GM15510 (cell line): Measurements from ENCODE around the gene CTXN1.

ENCODE experiments used
- POLR2A ChIP-seq: IDR thresholded peaks from 3 replicates; pipeline ENCODE4 v1.6.1; 2011; ENCODE audit warnings: borderline replicate concordance; ENCODE audit not compliant: insufficient read length; ENCODE audit errors: extremely low read depth

CTXN1 gene

DNA sequence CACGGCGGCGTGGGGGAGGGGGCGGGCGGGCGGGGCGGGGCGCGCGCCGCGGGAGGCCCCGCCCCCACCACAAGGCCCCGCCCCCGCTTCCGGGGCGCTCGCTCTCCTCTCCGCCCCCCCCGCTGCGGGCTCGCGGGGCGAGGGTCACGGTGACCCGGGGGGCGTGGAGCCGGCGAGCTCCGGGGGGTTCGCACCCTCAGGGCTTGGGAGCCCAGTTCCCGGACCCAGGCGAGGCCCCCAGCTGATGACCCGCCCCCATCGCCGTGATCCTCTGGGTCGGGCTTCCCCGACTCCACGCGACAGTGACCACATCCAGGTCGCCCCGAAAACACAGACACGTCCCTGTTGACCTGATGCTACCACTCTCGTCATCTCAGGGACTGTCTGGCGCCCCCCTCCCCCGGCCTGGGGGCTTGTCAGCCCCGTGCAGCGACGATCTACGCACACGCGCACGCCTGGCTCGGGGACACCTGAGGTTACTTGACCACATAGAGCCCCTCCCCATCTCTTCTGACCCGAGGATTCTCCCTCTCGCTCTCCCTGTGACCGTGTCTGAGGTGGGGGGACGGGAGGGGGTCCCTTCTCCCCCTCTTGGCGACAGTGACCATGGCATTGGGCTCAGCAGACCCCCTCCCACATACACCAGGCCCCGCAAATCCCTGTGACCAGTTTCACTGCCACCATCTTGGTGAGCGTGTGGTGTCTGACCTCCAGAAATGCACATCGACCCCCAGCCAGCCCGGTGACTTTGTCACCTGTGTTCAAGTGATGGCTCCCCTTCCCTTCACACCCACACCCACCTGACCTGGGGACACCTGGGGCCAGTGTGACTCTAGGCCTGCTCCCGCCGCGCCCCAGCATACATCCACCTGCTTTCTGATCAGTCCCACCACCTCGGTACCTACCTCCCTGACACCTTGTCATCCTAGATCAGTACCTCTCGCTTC lies 21.6 kb downstream of the CTXN1 start:
- no peak for TF ChIP-seq POLR2A

DNA sequence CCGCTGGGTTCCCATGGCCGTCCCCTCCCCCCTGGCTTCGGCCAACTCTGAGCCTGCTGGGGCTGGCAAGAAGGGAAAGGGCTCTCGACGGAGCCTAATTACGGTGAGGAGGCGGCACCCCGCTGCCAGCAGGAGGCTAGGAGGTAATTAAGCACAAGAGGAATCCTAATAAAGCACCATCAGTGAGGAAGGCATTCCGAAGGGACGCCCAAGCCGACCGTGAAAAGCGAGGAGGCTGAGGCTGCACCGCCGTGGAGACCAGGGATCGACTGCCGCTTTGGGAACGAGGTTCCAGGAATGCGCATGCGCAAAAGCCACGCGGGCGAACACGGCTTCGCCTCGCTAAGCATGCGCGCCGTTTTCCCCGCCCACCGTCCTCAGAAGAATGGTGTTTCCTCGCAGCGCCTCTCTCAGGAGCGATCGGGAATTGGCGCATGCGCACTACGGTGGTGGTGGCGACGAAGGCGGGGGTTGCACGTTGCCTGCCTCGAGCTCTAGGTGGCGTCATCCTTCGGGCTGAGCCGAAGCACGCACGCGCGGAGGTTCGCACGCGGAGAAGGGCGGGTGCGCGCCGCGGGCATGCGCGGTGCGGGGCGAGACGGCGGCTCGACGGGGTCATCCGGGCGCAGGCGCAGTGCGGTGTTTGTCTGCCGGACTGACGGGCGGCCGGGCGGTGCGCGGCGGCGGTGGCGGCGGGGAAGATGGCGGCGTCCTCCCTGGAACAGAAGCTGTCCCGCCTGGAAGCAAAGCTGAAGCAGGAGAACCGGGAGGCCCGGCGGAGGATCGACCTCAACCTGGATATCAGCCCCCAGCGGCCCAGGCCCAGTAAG lies 22.5 kb downstream of the CTXN1 start, which contains the start of gene MAP2K7:
TSS of gene MAP2K7 (plus strand) at position 634 of the 830 bp plus-strand sequence. CDS start at position 702, 68 bp downstream.
- TF ChIP-seq POLR2A: peak; percentile 88

- no peak for TF ChIP-seq POLR2A
Observed at GRCh38 chr19:7902796-7903243, 23.1 kb downstream of the CTXN1 start.

DNA sequence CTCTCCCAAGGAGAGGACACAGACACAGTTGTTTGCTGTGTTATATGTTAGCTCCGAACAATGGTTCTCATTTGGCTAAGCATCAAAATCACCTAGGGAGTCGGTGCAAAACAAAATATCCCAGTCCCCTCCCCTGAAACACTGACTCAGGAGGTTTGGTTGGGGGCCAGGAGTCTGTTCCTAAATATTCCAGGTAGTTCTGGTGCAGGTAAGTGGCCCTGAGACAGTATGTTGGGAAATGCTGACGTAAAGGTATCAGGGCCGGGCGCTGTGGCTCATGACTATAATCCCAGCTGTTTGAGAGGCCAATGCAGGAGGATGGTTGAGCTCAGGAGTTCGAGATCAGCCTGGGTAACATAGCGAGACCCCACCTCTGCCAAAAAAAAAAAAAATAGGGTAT lies 24.6 kb downstream of the CTXN1 start:
- no peak for TF ChIP-seq POLR2A

- no peak for TF ChIP-seq POLR2A
Observed at GRCh38 chr19:7900931-7901330, 25.0 kb downstream of the CTXN1 start.

- TF ChIP-seq POLR2A: no peak
Observed at GRCh38 chr19:7900401-7900870, 25.5 kb downstream of the CTXN1 start.

- no peak for TF ChIP-seq POLR2A
Observed at GRCh38 chr19:7899751-7900378, 26.1 kb downstream of the CTXN1 start.

- TF ChIP-seq POLR2A: no peak
Observed at GRCh38 chr19:7898967-7899366, 27.0 kb downstream of the CTXN1 start.

DNA sequence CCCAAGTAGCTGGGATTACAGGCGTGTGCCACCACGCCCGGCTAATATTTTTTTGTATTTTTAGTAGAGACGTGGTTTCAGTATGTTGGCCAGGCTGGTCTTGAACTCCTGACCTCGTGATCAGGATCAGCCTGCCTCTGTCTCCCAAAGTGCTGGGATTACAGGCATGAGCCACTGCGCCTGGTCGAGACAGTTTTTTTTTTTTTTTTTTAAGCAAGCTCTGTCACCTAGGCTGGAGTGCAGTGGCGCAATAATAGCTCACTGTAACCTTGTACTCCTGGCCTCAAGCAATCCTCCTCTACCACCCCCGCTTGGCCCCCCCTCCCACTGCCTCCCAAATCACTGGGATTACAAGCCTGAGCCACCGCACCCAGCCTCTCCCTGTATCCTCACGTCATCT lies 28.6 kb downstream of the CTXN1 start:
- no peak for TF ChIP-seq POLR2A

DNA sequence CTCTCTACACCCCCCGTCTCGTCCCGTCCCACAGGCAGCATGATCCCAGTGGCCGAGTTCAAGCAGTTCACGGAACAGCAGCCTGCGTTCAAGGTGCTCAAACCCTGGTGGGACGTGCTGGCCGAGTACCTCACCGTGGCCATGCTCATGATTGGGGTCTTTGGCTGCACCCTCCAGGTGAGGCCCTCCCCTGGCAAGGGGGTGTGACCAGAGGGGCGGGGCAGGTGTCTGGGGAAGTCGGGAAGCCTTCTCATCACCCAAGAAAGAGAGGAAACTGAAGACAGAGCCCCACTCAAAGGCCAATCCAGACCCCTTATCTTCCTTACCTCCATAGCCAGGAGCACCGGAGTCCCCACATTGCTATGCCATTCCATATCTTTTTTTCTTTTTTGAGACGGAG lies 30.4 kb downstream of the CTXN1 start:
- TF ChIP-seq POLR2A: no peak

- no peak for TF ChIP-seq POLR2A
Observed at GRCh38 chr19:7894612-7895309, 31.2 kb downstream of the CTXN1 start.

GRCh38 chr19:7888826-7889217 lies 37.1 kb downstream of the CTXN1 start:
- no peak for TF ChIP-seq POLR2A

GRCh38 chr19:7888145-7888825 lies 37.6 kb downstream of the CTXN1 start, which contains the start of gene LRRC8E:
Gene LRRC8E, plus strand, starts transcription at chr19:7888510. Its CDS starts 7,094 bp downstream, at chr19:7895604.
- no peak for TF ChIP-seq POLR2A
